ENCODE data around the gene ATP6AP1.

DNA sequence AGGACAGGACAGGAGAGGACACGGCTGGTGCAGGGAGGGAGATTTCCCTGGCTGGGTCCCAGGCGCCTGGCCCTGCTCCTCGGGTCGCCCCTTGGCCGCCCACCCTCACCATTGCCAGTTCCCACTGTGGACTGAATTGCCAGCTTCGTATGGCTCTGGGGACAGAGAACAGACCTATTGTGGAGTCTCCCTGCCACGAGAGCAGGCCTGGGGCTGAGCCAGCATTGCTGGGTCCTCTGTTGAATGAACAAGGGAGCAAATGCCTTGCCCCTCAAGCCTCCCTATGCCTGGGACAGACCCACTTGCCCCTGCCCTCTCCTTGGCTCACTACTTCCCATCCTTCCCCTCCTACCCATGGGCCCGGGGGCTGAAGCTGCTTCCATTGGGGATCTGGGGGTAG is 33.9 kb downstream of the ATP6AP1 start:
- TF ChIP-seq, protein P1, sequence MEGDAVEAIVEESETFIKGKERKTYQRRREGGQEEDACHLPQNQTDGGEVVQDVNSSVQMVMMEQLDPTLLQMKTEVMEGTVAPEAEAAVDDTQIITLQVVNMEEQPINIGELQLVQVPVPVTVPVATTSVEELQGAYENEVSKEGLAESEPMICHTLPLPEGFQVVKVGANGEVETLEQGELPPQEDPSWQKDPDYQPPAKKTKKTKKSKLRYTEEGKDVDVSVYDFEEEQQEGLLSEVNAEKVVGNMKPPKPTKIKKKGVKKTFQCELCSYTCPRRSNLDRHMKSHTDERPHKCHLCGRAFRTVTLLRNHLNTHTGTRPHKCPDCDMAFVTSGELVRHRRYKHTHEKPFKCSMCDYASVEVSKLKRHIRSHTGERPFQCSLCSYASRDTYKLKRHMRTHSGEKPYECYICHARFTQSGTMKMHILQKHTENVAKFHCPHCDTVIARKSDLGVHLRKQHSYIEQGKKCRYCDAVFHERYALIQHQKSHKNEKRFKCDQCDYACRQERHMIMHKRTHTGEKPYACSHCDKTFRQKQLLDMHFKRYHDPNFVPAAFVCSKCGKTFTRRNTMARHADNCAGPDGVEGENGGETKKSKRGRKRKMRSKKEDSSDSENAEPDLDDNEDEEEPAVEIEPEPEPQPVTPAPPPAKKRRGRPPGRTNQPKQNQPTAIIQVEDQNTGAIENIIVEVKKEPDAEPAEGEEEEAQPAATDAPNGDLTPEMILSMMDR (IDR thresholded peaks at IDR 0.05): no peak
- TF ChIP-seq, protein P2, sequence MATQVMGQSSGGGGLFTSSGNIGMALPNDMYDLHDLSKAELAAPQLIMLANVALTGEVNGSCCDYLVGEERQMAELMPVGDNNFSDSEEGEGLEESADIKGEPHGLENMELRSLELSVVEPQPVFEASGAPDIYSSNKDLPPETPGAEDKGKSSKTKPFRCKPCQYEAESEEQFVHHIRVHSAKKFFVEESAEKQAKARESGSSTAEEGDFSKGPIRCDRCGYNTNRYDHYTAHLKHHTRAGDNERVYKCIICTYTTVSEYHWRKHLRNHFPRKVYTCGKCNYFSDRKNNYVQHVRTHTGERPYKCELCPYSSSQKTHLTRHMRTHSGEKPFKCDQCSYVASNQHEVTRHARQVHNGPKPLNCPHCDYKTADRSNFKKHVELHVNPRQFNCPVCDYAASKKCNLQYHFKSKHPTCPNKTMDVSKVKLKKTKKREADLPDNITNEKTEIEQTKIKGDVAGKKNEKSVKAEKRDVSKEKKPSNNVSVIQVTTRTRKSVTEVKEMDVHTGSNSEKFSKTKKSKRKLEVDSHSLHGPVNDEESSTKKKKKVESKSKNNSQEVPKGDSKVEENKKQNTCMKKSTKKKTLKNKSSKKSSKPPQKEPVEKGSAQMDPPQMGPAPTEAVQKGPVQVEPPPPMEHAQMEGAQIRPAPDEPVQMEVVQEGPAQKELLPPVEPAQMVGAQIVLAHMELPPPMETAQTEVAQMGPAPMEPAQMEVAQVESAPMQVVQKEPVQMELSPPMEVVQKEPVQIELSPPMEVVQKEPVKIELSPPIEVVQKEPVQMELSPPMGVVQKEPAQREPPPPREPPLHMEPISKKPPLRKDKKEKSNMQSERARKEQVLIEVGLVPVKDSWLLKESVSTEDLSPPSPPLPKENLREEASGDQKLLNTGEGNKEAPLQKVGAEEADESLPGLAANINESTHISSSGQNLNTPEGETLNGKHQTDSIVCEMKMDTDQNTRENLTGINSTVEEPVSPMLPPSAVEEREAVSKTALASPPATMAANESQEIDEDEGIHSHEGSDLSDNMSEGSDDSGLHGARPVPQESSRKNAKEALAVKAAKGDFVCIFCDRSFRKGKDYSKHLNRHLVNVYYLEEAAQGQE (IDR thresholded peaks at IDR 0.05; ENCODE audit: insufficient read depth in 1 of 2, low read depth in 2 of 2, low read length in 1 of 2): no peak
- no peak for TF ChIP-seq SIN3A (IDR thresholded peaks at IDR 0.05; ENCODE audit: borderline replicate concordance, insufficient read depth, low read depth, low read length)
- TF ChIP-seq POLR2AphosphoS5 (IDR thresholded peaks at IDR 0.05; ENCODE audit: low read depth, low read length): no peak
- TF ChIP-seq TCF7L2 (IDR thresholded peaks at IDR 0.05; ENCODE audit: low read depth, low read length): no peak
